GM12875 (cell line): Measurements from ENCODE around the gene ZSWIM1.

ENCODE experiments used
- H3K4me3 ChIP-seq: one replicate; pipeline ENCODE4 v1.5.1; 2011; ENCODE audit warnings: low read depth, low read length, control low read depth
- CTCF ChIP-seq: IDR thresholded peaks from 2 replicates; pipeline ENCODE4 v1.5.1; 2011; ENCODE audit warnings: low read depth, mild to moderate bottlenecking, control low read depth, inconsistent platforms, low read length, moderate library complexity, borderline replicate concordance; ENCODE audit not compliant: insufficient read depth

ZSWIM1 gene

GRCh38 chr20:45918182-45918737 lies 37.2 kb downstream of the ZSWIM1 start:
- TF ChIP-seq CTCF, result no peak
- no peak overlapping the region for H3K4me3 ChIP-seq

- no peak overlapping the region for H3K4me3 ChIP-seq
- TF ChIP-seq CTCF, result no peak
These were observed 37.9 kb downstream of the ZSWIM1 start for GRCh38 chr20:45918779-45919537.

- H3K4me3 ChIP-seq, result no peak overlapping the region
- no peak for TF ChIP-seq CTCF
These were observed 38.7 kb downstream of the ZSWIM1 start for GRCh38 chr20:45919542-45920399.

- TF ChIP-seq CTCF, result no peak
- H3K4me3 ChIP-seq, result no peak overlapping the region
These were observed 39.7 kb downstream of the ZSWIM1 start for GRCh38 chr20:45920462-45921336.

- no peak overlapping the region for H3K4me3 ChIP-seq
- TF ChIP-seq CTCF, result no peak
These were observed 40.5 kb downstream of the ZSWIM1 start for GRCh38 chr20:45921337-45922189.
